Tibial nerve (tissue), 4 donors: Measurements from ENCODE around the gene DIAPH1.

Experiments used
- CTCF ChIP-seq, 5 experiments: fragments of 200-600 bp in 3 of 5; fragments of 450-650 bp in 2 of 5; sonication (generic) in 3 of 5; IDR thresholded peaks; one replicate each; pipeline ENCODE4 v1.5.1; 2016 to 2019; ENCODE audit warnings: antibody characterized with exemption in 5 of 5, mild to moderate bottlenecking in 3 of 5, moderate library complexity in 2 of 5
- EP300 ChIP-seq, 2 donors: sonication (generic); formaldehyde crosslinking; IDR thresholded peaks; one replicate each; pipeline ENCODE4 v1.6.1; 2017; ENCODE audit warnings: antibody characterized with exemption in 2 of 2, mild to moderate bottlenecking in 1 of 2
- POLR2A ChIP-seq, 2 donors: fragments of 450-650 bp; IDR thresholded peaks; one replicate each; pipeline ENCODE4 v1.6.1; 2017; ENCODE audit warnings: antibody characterized with exemption in 2 of 2, mild to moderate bottlenecking in 2 of 2, moderate library complexity in 2 of 2

GRCh38 chr5:141519605-141520565, 98.9 kb downstream of the DIAPH1 start:
- TF ChIP-seq CTCF (IDR thresholded peaks at IDR 0.05) (no peak), EP300 (IDR thresholded peaks at IDR 0.05) (no peak), POLR2A (IDR thresholded peaks at IDR 0.05) (no peak)
